GM10266 (cell line): ENCODE measurements around the gene CCDC61.

Experiments
- DNase-seq: peaks from one replicate; pipeline ENCODE4 v3.0.0; 2012; ENCODE audit errors: extremely low spot score
- TF ChIP-seq, protein P1 (sequence below): IDR thresholded peaks from 2 replicates; pipeline ENCODE4 v1.5.1; 2012; ENCODE audit warnings: mild to moderate bottlenecking, low read depth; ENCODE audit not compliant: control insufficient read depth, insufficient read depth; ENCODE audit errors: missing control alignments

Gene CCDC61

DNA sequence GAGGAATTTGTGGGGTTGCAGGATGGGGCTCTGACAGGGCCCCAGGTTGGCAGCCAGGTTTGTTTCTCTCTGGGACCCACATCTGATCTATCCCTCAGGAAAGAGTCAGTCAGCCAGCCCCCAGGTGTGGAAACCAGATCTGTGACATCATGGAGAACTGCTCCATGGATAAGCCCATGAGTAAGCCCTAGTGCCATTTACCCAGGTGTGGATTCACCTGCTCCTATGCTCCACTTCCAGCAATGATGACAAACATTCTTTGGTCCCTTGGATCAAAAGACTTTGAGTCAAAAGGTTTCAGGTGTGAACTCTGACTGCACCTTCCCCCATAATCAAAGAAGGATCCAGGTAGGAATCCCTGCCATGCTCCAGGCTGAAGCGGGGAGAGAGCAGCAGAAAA lies 72.4 kb downstream of the CCDC61 start:
- DNase-seq: no peak
- TF ChIP-seq, protein P1, sequence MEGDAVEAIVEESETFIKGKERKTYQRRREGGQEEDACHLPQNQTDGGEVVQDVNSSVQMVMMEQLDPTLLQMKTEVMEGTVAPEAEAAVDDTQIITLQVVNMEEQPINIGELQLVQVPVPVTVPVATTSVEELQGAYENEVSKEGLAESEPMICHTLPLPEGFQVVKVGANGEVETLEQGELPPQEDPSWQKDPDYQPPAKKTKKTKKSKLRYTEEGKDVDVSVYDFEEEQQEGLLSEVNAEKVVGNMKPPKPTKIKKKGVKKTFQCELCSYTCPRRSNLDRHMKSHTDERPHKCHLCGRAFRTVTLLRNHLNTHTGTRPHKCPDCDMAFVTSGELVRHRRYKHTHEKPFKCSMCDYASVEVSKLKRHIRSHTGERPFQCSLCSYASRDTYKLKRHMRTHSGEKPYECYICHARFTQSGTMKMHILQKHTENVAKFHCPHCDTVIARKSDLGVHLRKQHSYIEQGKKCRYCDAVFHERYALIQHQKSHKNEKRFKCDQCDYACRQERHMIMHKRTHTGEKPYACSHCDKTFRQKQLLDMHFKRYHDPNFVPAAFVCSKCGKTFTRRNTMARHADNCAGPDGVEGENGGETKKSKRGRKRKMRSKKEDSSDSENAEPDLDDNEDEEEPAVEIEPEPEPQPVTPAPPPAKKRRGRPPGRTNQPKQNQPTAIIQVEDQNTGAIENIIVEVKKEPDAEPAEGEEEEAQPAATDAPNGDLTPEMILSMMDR: no peak
